ENCODE results near the gene OR9G1.

GRCh38 chr11:56706486-56706885, 7.6 kb downstream of the OR9G1 start:
- TF ChIP-seq CTCF (optimal IDR thresholded peaks at IDR 0.05 in 1 of 3, IDR thresholded peaks at IDR 0.05 in 1 of 3, conservative IDR thresholded peaks at IDR 0.05 in 1 of 3; ENCODE audit: extremely low read depth in 1 of 3, insufficient read depth in 2 of 3, low read length in 3 of 3) (no peak), EZH2 (IDR thresholded peaks at IDR 0.05; ENCODE audit: low read length) (no peak)
